Endodermal cell (in vitro differentiated cells): ENCODE results near the gene RPAP3. TPM values are rescaled to one million over a fixed set of nuclear protein-coding genes. Genes with fewer than 3 reads are reported as not detected.

Experiments
- DNase-seq: peaks from one replicate; pipeline ENCODE4 v3.0.0-alpha.2; 2017
- H3K27ac ChIP-seq: 2 replicates; pipeline ENCODE4 v1.5.1; 2013; ENCODE audit warnings: mild to moderate bottlenecking, low read depth, low read length, moderate library complexity
- H3K27me3 ChIP-seq: 2 replicates; pipeline ENCODE4 v1.6.1; 2013; ENCODE audit warnings: mild to moderate bottlenecking, low read length, moderate library complexity; ENCODE audit not compliant: insufficient read depth, control insufficient read depth, poor library complexity, severe bottlenecking
- H3K36me3 ChIP-seq: 2 replicates; pipeline ENCODE4 v1.7.0; 2013; ENCODE audit warnings: mild to moderate bottlenecking, low read length, moderate library complexity; ENCODE audit not compliant: control insufficient read depth, insufficient read depth
- H3K4me1 ChIP-seq: one replicate; pipeline ENCODE4 v1.7.0; 2013; ENCODE audit warnings: low read length; ENCODE audit not compliant: control insufficient read depth, insufficient read depth
- H3K4me3 ChIP-seq: 2 replicates; pipeline ENCODE4 v1.5.1; 2013; ENCODE audit warnings: mild to moderate bottlenecking, low read length, moderate library complexity
- H3K9ac ChIP-seq: 2 replicates; pipeline ENCODE4 v1.6.1; 2013; ENCODE audit warnings: mild to moderate bottlenecking, low read length, moderate library complexity; ENCODE audit not compliant: poor library complexity, severe bottlenecking; ENCODE audit errors: extremely low read depth
- H3K9me3 ChIP-seq: 2 replicates; pipeline ENCODE4 v1.6.1; 2013; ENCODE audit warnings: mild to moderate bottlenecking, low read length, moderate library complexity; ENCODE audit not compliant: control insufficient read depth
- H3K27ac Mint-ChIP-seq: 2 replicates; pipeline ENCODE4 v1.8.0; 2020; ENCODE audit warnings: mixed read lengths
- H3K27me3 Mint-ChIP-seq: 2 replicates; pipeline ENCODE4 v1.8.0; 2021; ENCODE audit warnings: mild to moderate bottlenecking, mixed read lengths; ENCODE audit not compliant: insufficient read depth
- H3K36me3 Mint-ChIP-seq: 2 replicates; pipeline ENCODE4 v1.8.0; 2020; ENCODE audit warnings: low read depth, mixed read lengths
- H3K4me1 Mint-ChIP-seq: 2 replicates; pipeline ENCODE4 v1.8.0; 2020; ENCODE audit warnings: mixed read lengths
- H3K4me3 Mint-ChIP-seq: 2 replicates; pipeline ENCODE4 v1.8.0; 2020; ENCODE audit warnings: mild to moderate bottlenecking, moderate library complexity, mixed read lengths
- H3K9me3 Mint-ChIP-seq: 2 replicates; pipeline ENCODE4 v1.8.0; 2020; ENCODE audit warnings: mild to moderate bottlenecking, mixed read lengths
- CTCF ChIP-seq: fragments of 200-600 bp; sonication (generic); conservative IDR thresholded peaks from 2 replicates; pipeline ENCODE4 v1.5.0; 2021; ENCODE audit warnings: antibody characterized with exemption, mild to moderate bottlenecking
- WGBS, 2 experiments: methylation state at CpG; one replicate each; pipeline versions ENCODE4 v1.1.5 to v1.1.7; 2013; ENCODE audit warnings: missing lambda C conversion rate in 2 of 2, mixed read lengths in 1 of 2; ENCODE audit not compliant: insufficient coverage in 1 of 2, insufficient read length in 1 of 2; 5-methylcytosine and 5-hydroxymethylcytosine counted together
- total RNA-seq, 2 donors: library from RNA; stranded (reverse); fragmentation: NEBNext Ultra II Directional in 1 of 2; extraction: Animal tissue kit (Norgen Biotek cat#: 25700) in 1 of 2; gene quantifications; 2 replicates in 1 of 2; 3 replicates in 1 of 2; pipeline ENCODE4 v1.2.1, GENCODE V29; 2021

RPAP3 gene
- total RNA-seq, 2 donors from 2014 or later: 52.0 to 56.9 TPM

DNA sequence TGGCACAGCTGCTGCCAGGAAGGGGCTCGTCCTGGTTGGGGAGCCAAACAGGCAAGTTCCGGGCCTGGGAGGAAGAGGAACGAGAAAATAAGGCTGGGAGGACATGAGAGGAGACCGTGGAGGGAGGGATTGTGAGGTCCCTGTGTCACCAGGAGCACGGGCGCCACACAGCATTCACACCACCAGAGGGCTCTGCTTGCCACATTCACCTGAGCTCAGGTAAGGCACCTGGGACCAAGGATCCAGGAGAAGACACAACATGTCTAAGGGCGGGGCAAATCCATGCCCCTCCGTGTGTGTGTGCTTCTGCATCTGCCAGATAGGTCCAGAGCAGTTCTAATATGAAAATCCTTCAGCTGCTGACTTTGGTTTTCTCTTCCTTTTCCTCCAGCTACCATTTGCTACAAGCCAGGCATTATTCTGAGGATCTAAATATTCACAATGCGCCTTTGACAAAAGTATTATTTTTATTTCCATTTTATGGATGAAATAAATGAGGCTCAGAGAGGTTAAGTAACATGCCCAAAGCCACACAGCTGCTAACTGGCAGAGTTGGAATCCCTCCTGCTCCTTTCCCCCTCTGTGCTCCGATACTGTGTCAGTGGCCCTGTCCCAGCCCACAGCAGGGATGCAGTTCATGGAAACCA is 38.3 kb upstream of the RPAP3 start:
- Histone ChIP-seq H3K36me3 (no peaks in the 10 kb centered on the region), H3K9ac (no peak overlapping the region), H3K9me3 (no peaks in the 10 kb centered on the region), H3K27me3 (no peaks in the 10 kb centered on the region), H3K4me3 (no peak overlapping the region), H3K27ac (no peak overlapping the region), H3K4me1 (no peaks in the 10 kb centered on the region)
- H3K27ac Mint-ChIP-seq: peak overlapping the region; percentile 35
- peak; percentile 91 for TF ChIP-seq CTCF
- no peaks in the 10 kb centered on the region for H3K9me3 Mint-ChIP-seq
- WGBS, 2 experiments: 42 to 59% methylated on average over 6 to 10 of the region's 10 CpGs
- peaks cover 2% of the 10 kb centered on the region for H3K27me3 Mint-ChIP-seq
- peaks cover 9% of the 10 kb centered on the region for H3K36me3 Mint-ChIP-seq
- H3K4me1 Mint-ChIP-seq: peaks cover 16% of the 10 kb centered on the region
- H3K4me3 Mint-ChIP-seq: no peak overlapping the region
- peak; percentile 98 for DNase-seq

- Histone ChIP-seq H3K9me3 (no peaks in the 10 kb centered on the region), H3K4me3 (no peak overlapping the region), H3K27me3 (no peaks in the 10 kb centered on the region), H3K9ac (no peak overlapping the region), H3K27ac (no peak overlapping the region), H3K36me3 (no peaks in the 10 kb centered on the region), H3K4me1 (no peaks in the 10 kb centered on the region)
- WGBS, 2 experiments: 86 to 89% methylated on average over 5 to 9 of the region's 9 CpGs
- Mint-ChIP-seq H3K27me3 (peaks cover 2% of the 10 kb centered on the region), H3K4me3 (no peak overlapping the region), H3K4me1 (peaks cover 16% of the 10 kb centered on the region), H3K9me3 (no peaks in the 10 kb centered on the region), H3K27ac (peak overlapping the region; percentile 35), H3K36me3 (peaks cover 4% of the 10 kb centered on the region)
- no peak for TF ChIP-seq CTCF
- DNase-seq: no peak
Measured at GRCh38 chr12:47743311-47743860, 37.6 kb upstream of the RPAP3 start.

- peak; percentile 98 for TF ChIP-seq CTCF
- Histone ChIP-seq H3K27ac (no peak overlapping the region), H3K36me3 (no peaks in the 10 kb centered on the region), H3K4me1 (no peaks in the 10 kb centered on the region), H3K9ac (no peak overlapping the region), H3K4me3 (no peak overlapping the region), H3K27me3 (no peaks in the 10 kb centered on the region), H3K9me3 (no peaks in the 10 kb centered on the region)
- peak; percentile 95 for DNase-seq
- 73 to 79% methylated on average over 7 of the region's 7 CpGs for WGBS, 2 experiments
- H3K27ac Mint-ChIP-seq: no peak overlapping the region
- H3K27me3 Mint-ChIP-seq: peaks cover 2% of the 10 kb centered on the region
- no peaks in the 10 kb centered on the region for H3K9me3 Mint-ChIP-seq
- peaks cover 16% of the 10 kb centered on the region for H3K4me1 Mint-ChIP-seq
- H3K4me3 Mint-ChIP-seq: no peak overlapping the region
- H3K36me3 Mint-ChIP-seq: peaks cover 3% of the 10 kb centered on the region
Measured at GRCh38 chr12:47742253-47742825, 36.5 kb upstream of the RPAP3 start.
